Common myeloid progenitor, CD34-positive (primary cell): Measurements from ENCODE around the gene SVIL.
"Not testable (repeated sequence)": the region's sequence is repeated elsewhere in the genome, so short reads cannot be mapped to it uniquely, and the experiment has no call there.

Experiments used
- CTCF ChIA-PET: fragments of 350-600 bp; sonication (Branson Sonifier 250); formaldehyde crosslinking; loops from one replicate; lab custom pipeline; 2021; ENCODE audit warnings: antibody characterized with exemption; lab: Charles Lee
- POLR2A ChIA-PET: fragments of 350-600 bp; sonication (Branson Sonifier 250); formaldehyde crosslinking; loops from one replicate; lab custom pipeline; 2021; ENCODE audit warnings: antibody characterized with exemption; lab: Charles Lee
- DNase-seq, 3 donors: peaks; one replicate each; pipeline versions ENCODE4 v3.0.0 to v3.0.0-alpha.2; 2013
- H3K27ac ChIP-seq, 2 experiments: 1 replicate in 1 of 2; 2 replicates in 1 of 2; pipeline ENCODE4 v1.7.0; 2013; ENCODE audit warnings: inconsistent platforms in 2 of 2, low read length in 2 of 2, mild to moderate bottlenecking in 2 of 2, low read depth in 1 of 2, moderate library complexity in 1 of 2; ENCODE audit not compliant: severe bottlenecking in 2 of 2, insufficient read depth in 1 of 2, poor library complexity in 1 of 2
- H3K27me3 ChIP-seq, 5 experiments: replicated peaks in 2 of 5; 1 replicate in 3 of 5; 2 replicates in 2 of 5; pipeline versions ENCODE4 v1.6.1 to v1.7.0; 2013; ENCODE audit warnings: low read length in 4 of 5, mild to moderate bottlenecking in 2 of 5, moderate library complexity in 2 of 5, inconsistent platforms in 1 of 5; ENCODE audit not compliant: insufficient read depth in 5 of 5, control insufficient read depth in 4 of 5
- H3K36me3 ChIP-seq, 4 experiments: 1 replicate in 2 of 4; 2 replicates in 2 of 4; pipeline versions ENCODE4 v1.6.1 to v1.7.0; 2013; ENCODE audit warnings: low read length in 3 of 4, control low read depth in 1 of 4, mild to moderate bottlenecking in 1 of 4; ENCODE audit not compliant: control insufficient read depth in 4 of 4, insufficient read depth in 4 of 4
- H3K4me1 ChIP-seq, 4 experiments: 1 replicate in 3 of 4; 2 replicates in 1 of 4; pipeline versions ENCODE4 v1.6.1 to v1.7.1; 2013; ENCODE audit warnings: low read length in 3 of 4, mild to moderate bottlenecking in 3 of 4, control low read depth in 1 of 4, inconsistent platforms in 1 of 4, moderate library complexity in 1 of 4; ENCODE audit not compliant: control insufficient read depth in 4 of 4, insufficient read depth in 4 of 4; ENCODE audit errors: control extremely low read depth in 1 of 4
- H3K4me3 ChIP-seq, 7 experiments: 1 replicate in 4 of 7; 2 replicates in 3 of 7; pipeline versions ENCODE4 v1.5.1 to v1.7.0; 2013; ENCODE audit warnings: mild to moderate bottlenecking in 7 of 7, low read length in 6 of 7, moderate library complexity in 6 of 7, inconsistent platforms in 2 of 7, low read depth in 2 of 7, control low read depth in 1 of 7; ENCODE audit not compliant: insufficient read depth in 4 of 7, control insufficient read depth in 1 of 7; ENCODE audit errors: extremely low read depth in 1 of 7
- H3K9me3 ChIP-seq, 5 experiments: 1 replicate in 4 of 5; 2 replicates in 1 of 5; pipeline versions ENCODE4 v1.6.1 to v1.7.1; 2013; ENCODE audit warnings: low read length in 4 of 5, mild to moderate bottlenecking in 2 of 5, inconsistent platforms in 1 of 5, low read depth in 1 of 5, moderate library complexity in 1 of 5; ENCODE audit not compliant: control insufficient read depth in 4 of 5, insufficient read depth in 2 of 5; ENCODE audit errors: control extremely low read depth in 1 of 5
- WGBS: methylation state at CpG from one replicate; pipeline ENCODE4 v1.1.5; 2013; ENCODE audit not compliant: insufficient coverage; 5-methylcytosine and 5-hydroxymethylcytosine counted together

The SVIL gene

DNA sequence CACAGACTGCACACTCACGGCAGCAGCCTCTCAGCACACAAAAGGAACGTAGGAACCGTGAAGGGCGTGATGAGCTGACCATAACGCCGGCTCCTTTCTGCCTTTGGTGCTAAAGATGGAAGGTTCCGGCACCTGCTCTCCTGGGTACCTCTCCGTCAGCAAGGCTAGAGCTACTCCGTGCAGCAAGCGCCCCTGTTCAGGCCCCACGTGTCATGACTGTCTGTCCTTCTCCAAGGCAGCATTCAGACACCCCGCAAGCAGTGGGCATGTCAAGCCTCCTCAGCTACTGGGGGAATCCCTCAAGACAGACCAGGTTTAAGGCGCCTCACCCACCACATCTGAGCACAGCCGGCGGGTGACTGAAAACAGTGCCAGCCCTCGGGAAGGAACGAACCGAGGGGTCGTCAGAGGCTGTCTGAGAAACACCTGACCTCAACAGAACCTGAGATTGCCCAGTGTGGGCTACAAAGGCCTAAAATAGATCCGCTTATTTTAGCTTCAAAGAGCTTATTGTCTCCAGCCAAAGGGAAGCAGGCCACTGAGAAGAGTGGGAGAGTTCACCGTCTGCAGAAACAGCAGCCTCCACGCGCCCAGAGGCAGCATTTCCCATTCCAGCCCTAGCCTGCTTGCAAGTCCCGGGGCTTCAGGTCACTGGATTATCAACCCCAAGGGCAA lies 124.2 kb downstream of the SVIL start:
- H3K36me3 ChIP-seq, H3K4me3 ChIP-seq, H3K27me3 ChIP-seq, H3K9me3 ChIP-seq, H3K4me1 ChIP-seq, POLR2A ChIA-PET, H3K27ac ChIP-seq, DNase-seq: not testable (repeated sequence)
- no CpG with 5 or more reads among the region's 24 CpGs for WGBS
- CTCF ChIA-PET, result interaction anchor here (1.9 kb wide), 1 partner anchor 13 kb away, joined by 11 read pairs; no protein-coding TSS in a partner anchor

DNA sequence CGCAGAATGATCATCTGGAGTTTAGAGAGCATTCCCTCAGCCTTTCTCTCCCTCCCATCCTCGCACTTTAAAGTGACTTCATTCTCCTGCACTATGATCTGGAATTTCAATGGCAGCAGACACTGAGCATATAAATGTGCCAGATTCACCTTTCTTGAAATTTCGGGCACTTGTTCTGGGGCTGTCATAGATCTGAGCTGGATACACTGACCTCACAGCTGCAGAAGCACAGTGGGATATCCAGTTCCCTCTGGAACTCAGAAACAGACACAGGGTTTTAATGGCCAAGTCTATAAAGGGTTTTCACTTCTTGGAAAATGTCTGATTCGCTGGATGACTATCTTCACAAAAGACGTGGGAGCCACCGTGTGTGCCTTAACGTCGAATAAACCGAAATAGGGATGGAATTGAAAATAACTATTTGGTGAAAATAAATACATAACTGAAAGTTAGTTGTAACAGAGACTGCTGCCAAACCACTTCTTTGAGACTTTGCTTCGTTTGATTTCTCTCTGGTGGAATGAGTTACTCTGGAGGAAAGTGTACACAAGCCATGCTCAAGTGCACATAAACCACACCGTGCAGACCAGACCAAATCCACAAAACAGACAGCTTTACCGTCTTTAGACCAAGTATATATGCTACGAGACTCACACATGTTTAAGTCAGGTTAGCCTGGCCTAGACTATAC lies 126.1 kb downstream of the SVIL start:
- ChIA-PET CTCF (interaction anchor here (1.9 kb wide), 1 partner anchor 11 kb away, joined by 11 read pairs; no protein-coding TSS in a partner anchor), POLR2A (no interaction called here)
- 96% methylated on average over 12 of the region's 13 CpGs for whole genome bisulfite sequencing
- Histone ChIP-seq H3K4me1 (no peaks in the 10 kb centered on the region), H3K4me3 (no peak overlapping the region), H3K36me3 (peaks cover 0 to 7% (median under 1%) of the 10 kb centered on the region in 4 experiments), H3K27me3 (no peaks in the 10 kb centered on the region), H3K27ac (no peak overlapping the region), H3K9me3 (no peaks in the 10 kb centered on the region)
- no peak for DNase-seq

DNA sequence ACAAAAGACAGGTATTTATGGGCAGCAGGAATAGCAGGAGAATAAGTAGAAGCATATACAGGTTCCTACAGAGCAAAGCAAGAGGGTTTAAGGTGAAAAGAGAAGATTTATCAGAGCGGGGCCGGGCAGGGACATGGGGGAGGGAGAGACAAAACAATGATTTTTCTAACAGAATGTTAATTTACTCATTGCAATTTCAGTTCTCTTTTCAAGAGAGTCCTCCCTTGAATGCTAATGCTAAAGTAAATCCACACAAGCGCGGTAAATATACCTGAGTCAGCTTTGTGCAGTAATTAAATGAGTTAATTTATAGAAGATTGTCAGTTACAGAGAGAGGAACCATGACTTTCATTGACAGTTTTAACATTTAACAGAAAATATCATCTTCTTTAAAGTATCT lies 127.0 kb downstream of the SVIL start:
- CTCF ChIA-PET, result interaction anchor here (1.1 kb wide), 1 partner anchor 9 kb away, joined by 3 read pairs; no protein-coding TSS in a partner anchor
- H3K27ac ChIP-seq, H3K27me3 ChIP-seq, H3K9me3 ChIP-seq, POLR2A ChIA-PET, DNase-seq, H3K36me3 ChIP-seq, H3K4me3 ChIP-seq, H3K4me1 ChIP-seq: not testable (repeated sequence)
- WGBS, result no CpG with 5 or more reads among the region's 4 CpGs

DNA sequence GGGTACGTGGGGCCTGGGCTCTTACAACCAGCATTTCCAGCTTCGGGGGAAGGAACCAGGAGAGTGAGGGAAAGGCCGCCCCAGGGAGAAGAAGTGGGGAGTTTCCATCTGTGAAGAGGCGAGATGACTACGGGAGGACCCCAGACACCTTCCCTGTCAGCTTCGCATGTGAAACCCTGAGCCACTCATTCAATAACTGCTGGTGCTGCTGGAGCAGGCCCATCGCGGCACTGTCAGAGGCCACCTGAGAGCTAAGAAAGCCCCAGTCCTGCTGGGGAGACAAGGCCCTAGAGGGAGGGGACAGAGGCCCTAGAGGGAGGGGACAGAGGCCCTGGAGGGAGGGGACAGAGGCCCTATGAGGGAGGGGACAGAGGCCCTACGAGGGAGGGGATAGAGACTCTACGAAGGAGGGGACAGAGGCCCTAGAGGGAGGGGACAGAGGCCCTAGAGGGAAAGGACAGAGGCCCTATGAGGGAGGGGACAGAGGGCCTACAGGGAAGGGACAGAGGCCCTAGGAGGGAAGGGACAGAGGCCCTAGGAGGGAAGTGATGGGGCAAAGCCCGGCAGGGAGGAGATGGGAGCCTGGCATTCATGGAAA lies 128.3 kb downstream of the SVIL start:
- H3K27me3 ChIP-seq, H3K9me3 ChIP-seq, POLR2A ChIA-PET, H3K4me1 ChIP-seq, DNase-seq, H3K27ac ChIP-seq, H3K4me3 ChIP-seq, H3K36me3 ChIP-seq: not testable (repeated sequence)
- WGBS, result 100% methylated on average over 3 of the region's 11 CpGs
- CTCF ChIA-PET, result interaction anchor here (1.1 kb wide), 1 partner anchor 10 kb away, joined by 3 read pairs; no protein-coding TSS in a partner anchor

DNA sequence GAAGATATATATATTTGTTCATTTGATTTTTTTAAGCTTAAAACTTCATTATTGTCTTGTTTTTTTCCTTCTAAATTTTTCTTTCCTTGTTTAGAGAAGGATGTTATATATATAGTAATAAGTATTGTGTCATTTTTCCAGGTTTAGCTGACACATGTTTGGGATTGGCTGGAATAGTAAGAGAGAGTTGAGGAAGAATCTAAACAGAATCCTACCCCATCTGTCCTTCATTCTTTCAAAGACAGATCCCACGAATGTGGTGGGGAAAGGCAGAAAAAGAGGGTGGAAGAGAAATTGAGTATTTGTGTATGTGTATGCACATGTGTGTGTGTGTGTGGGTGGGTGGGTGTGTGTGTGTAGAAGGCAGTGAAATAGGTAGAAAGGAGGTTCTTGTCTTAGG lies 132.4 kb downstream of the SVIL start:
- Histone ChIP-seq H3K4me3 (no peak overlapping the region), H3K36me3 (peaks cover 0 to 10% (median 1%) of the 10 kb centered on the region in 4 experiments), H3K27ac (no peak overlapping the region), H3K27me3 (no peaks in the 10 kb centered on the region), H3K4me1 (no peaks in the 10 kb centered on the region), H3K9me3 (no peaks in the 10 kb centered on the region)
- WGBS, result no CpG with 5 or more reads among the region's 1 CpG
- DNase-seq, result no peak
- POLR2A ChIA-PET, result interaction anchor here (0.7 kb wide), 1 partner anchor 691 kb away, joined by 3 read pairs; no protein-coding TSS in a partner anchor
- CTCF ChIA-PET, result interaction anchor here (0.7 to 3.0 kb wide), 5 partner anchors 10 to 366 kb away, joined by 3 to 6 read pairs (median 5); no protein-coding TSS in a partner anchor

DNA sequence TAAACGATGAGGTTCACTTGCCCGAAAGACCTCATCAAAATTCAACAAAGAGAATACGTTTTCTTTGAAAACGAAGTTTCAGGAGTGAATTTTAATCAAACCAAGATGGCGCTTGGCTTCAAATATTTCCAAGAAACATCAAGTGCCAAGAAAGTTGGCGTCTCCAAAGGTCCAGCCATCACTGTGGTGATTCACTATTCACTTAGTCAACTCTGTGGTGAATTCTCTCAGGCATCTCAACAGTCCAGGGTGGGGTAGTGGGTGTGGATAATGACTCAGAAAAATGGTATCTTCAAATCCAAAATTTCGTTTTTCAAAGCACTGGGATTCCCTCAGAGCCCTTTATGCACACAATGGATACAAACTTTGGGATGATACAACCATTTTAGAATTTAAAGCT lies 133.1 kb downstream of the SVIL start:
- H3K27me3 ChIP-seq, result no peaks in the 10 kb centered on the region
- ChIA-PET CTCF (interaction anchor here (1.4 to 3.0 kb wide), 3 partner anchors 11 to 30 kb away, joined by 3 to 6 read pairs (median 5); no protein-coding TSS in a partner anchor), POLR2A (no interaction called here)
- H3K9me3 ChIP-seq, result no peaks in the 10 kb centered on the region
- WGBS, result 98% methylated on average over 5 of the region's 7 CpGs
- peaks cover 0 to 10% (median 1%) of the 10 kb centered on the region in 4 experiments for H3K36me3 ChIP-seq
- H3K4me3 ChIP-seq, result no peak overlapping the region
- H3K4me1 ChIP-seq, result no peaks in the 10 kb centered on the region
- H3K27ac ChIP-seq, result no peak overlapping the region
- no peak for DNase-seq
